MM.1S (cell line): ENCODE measurements around the gene SLC13A3.

Source experiments
- EZH2phosphoT487 ChIP-seq: fragments of 300-600 bp; sonication (generic); IDR thresholded peaks from 2 replicates; pipeline ENCODE4 v1.6.1; 2018; ENCODE audit warnings: antibody characterized with exemption, low read length
- TF ChIP-seq, protein P1 (sequence below): fragments of 300-600 bp; sonication (generic); IDR thresholded peaks from 2 replicates; pipeline ENCODE4 v1.5.1; 2016; ENCODE audit warnings: antibody characterized with exemption, low read length, mixed read lengths

GRCh38 chr20:46650575-46651090, 626 bp downstream of the SLC13A3 start:
- TF ChIP-seq, protein P1, sequence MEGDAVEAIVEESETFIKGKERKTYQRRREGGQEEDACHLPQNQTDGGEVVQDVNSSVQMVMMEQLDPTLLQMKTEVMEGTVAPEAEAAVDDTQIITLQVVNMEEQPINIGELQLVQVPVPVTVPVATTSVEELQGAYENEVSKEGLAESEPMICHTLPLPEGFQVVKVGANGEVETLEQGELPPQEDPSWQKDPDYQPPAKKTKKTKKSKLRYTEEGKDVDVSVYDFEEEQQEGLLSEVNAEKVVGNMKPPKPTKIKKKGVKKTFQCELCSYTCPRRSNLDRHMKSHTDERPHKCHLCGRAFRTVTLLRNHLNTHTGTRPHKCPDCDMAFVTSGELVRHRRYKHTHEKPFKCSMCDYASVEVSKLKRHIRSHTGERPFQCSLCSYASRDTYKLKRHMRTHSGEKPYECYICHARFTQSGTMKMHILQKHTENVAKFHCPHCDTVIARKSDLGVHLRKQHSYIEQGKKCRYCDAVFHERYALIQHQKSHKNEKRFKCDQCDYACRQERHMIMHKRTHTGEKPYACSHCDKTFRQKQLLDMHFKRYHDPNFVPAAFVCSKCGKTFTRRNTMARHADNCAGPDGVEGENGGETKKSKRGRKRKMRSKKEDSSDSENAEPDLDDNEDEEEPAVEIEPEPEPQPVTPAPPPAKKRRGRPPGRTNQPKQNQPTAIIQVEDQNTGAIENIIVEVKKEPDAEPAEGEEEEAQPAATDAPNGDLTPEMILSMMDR, result no peak
- TF ChIP-seq EZH2phosphoT487, result no peak
